Inflammatory macrophage treated with lipopolysaccharide for 4 hours (primary cell): Measurements from ENCODE around the gene CFAP99.

Source experiments
- DNase-seq: peaks from one replicate; pipeline ENCODE4 v3.0.0-alpha.2; 2020

CFAP99 gene

GRCh38 chr4:2418650-2419571 lies at the start of gene CFAP99:
CFAP99 (plus strand) TSS chr4:2418955.
- DNase-seq = peak; percentile 97

GRCh38 chr4:2370597-2371320 lies 48.0 kb upstream of the CFAP99 start:
- DNase-seq = no peak

- DNase-seq = no peak
These were observed 46.8 kb upstream of the CFAP99 start for GRCh38 chr4:2371765-2372487.

- DNase-seq = no peak
These were observed 46.2 kb upstream of the CFAP99 start for GRCh38 chr4:2372488-2373030.

GRCh38 chr4:2373532-2373931 lies 45.2 kb upstream of the CFAP99 start:
- no peak for DNase-seq

- DNase-seq = no peak
These were observed 43.3 kb upstream of the CFAP99 start for GRCh38 chr4:2375427-2375826.

- DNase-seq = no peak
These were observed 41.5 kb upstream of the CFAP99 start for GRCh38 chr4:2377241-2377640.

GRCh38 chr4:2378401-2378800 lies 40.4 kb upstream of the CFAP99 start:
- DNase-seq = no peak

GRCh38 chr4:2378898-2379297 lies 39.9 kb upstream of the CFAP99 start:
- DNase-seq = no peak

GRCh38 chr4:2380589-2380988 lies 38.2 kb upstream of the CFAP99 start:
- peak; percentile 52 for DNase-seq

- peak; percentile 76 for DNase-seq
These were observed 36.0 kb upstream of the CFAP99 start for GRCh38 chr4:2382769-2383202.

- DNase-seq = peak; percentile 87
These were observed 35.5 kb upstream of the CFAP99 start for GRCh38 chr4:2383220-2383631.

- peak; percentile 60 for DNase-seq
These were observed 35.0 kb upstream of the CFAP99 start for GRCh38 chr4:2383760-2384159.

- no peak for DNase-seq
These were observed 34.5 kb upstream of the CFAP99 start for GRCh38 chr4:2384245-2384644.

- DNase-seq = no peak
These were observed 33.2 kb upstream of the CFAP99 start for GRCh38 chr4:2385516-2385915.

- no peak for DNase-seq
These were observed 32.0 kb upstream of the CFAP99 start for GRCh38 chr4:2386717-2387116.

GRCh38 chr4:2387218-2387617 lies 31.5 kb upstream of the CFAP99 start:
- DNase-seq = no peak

- DNase-seq = no peak
These were observed 30.9 kb upstream of the CFAP99 start for GRCh38 chr4:2387829-2388228.

GRCh38 chr4:2388429-2389182 lies 30.1 kb upstream of the CFAP99 start:
- DNase-seq = no peak

- DNase-seq = no peak
These were observed 29.1 kb upstream of the CFAP99 start for GRCh38 chr4:2389691-2390090.

- DNase-seq = peak; percentile 54
These were observed 28.6 kb upstream of the CFAP99 start for GRCh38 chr4:2390146-2390545.

GRCh38 chr4:2390784-2391421 lies 27.9 kb upstream of the CFAP99 start:
- no peak for DNase-seq
